Activated CD4-positive, alpha-beta T cell treated with anti-CD3 and anti-CD28 coated beads, Interleukin-2, amount 10 ng/mL, durations not matched to agents 7 days and 5 days (primary cell): Measurements from ENCODE around the gene GGTA1. TPM values are rescaled to one million over a fixed set of nuclear protein-coding genes. Genes with fewer than 3 reads are reported as not detected.

Experiments
- CTCF ChIA-PET: fragments of 350-600 bp; sonication (Branson Sonifier 250); formaldehyde crosslinking; loops from one replicate; lab custom pipeline; 2021; ENCODE audit warnings: antibody characterized with exemption; lab: Charles Lee
- POLR2A ChIA-PET: fragments of 350-600 bp; sonication (Branson Sonifier 250); formaldehyde crosslinking; loops from one replicate; lab custom pipeline; 2021; ENCODE audit warnings: antibody characterized with exemption; lab: Charles Lee
- DNase-seq: peaks from one replicate; pipeline ENCODE4 v3.0.0-alpha.2; 2020
- H3K27ac Mint-ChIP-seq: one replicate; pipeline ENCODE4 v1.8.0; 2021; ENCODE audit warnings: mild to moderate bottlenecking, moderate library complexity, mixed read lengths
- H3K27me3 Mint-ChIP-seq: one replicate; pipeline ENCODE4 v1.8.0; 2021; ENCODE audit warnings: mixed read lengths
- H3K36me3 Mint-ChIP-seq: one replicate; pipeline ENCODE4 v1.8.0; 2021; ENCODE audit warnings: low read depth, mixed read lengths
- H3K4me1 Mint-ChIP-seq: one replicate; pipeline ENCODE4 v1.8.0; 2021; ENCODE audit warnings: mixed read lengths
- H3K4me3 Mint-ChIP-seq: one replicate; pipeline ENCODE4 v1.8.0; 2021; ENCODE audit warnings: mild to moderate bottlenecking, moderate library complexity, mixed read lengths
- H3K9me3 Mint-ChIP-seq: one replicate; pipeline ENCODE4 v1.8.0; 2021; ENCODE audit warnings: mixed read lengths
- total RNA-seq, 2 experiments: library from RNA; stranded (reverse); gene quantifications; one replicate each; pipeline ENCODE4 v1.2.3, GENCODE V29; 2021

The GGTA1 gene
- total RNA-seq, result not detected

DNA sequence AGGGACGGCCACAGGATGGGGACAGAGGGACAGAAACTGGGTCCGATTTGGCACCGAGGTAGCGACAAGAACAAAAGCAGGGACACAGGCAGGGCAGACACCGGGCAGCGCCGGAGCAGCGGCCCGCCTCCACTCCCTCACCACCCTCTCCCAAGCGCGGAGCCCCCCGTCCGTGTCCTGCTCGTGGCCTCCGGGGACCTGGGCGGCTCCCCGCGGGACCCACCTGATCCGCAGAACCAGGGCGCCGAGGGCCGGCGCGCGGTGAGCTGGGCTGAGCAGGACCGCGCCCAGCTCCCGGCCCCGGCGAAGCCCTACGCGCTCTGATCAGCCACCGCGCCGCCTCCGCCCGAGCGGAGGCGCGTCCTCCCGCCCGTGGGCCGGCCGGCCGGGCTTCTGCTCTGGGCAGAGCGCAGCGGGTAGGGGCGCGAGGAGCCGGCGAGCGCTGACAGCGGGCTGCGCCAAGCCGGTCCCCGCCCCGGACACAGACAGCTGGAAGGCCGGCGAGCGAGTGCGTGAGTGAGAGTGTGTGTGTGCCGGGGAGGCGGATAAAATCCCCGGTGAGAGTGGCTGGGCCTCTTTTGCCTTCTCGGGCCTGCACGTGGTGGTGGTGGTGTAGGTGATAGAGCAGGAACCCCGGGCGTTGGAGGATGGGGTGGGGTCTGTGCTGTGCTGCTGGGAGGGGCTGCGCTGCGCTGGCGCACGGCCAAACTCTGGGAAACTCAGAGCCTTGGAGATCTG, at the start of gene GGTA1:
TSS of gene GGTA1 (minus strand) at position 418 of the 738 bp plus-strand sequence. CDS start 31,922 bp downstream, outside the sequence.
- H3K27ac Mint-ChIP-seq, result no peak within 1 kb of the TSS
- H3K4me3 Mint-ChIP-seq, result peak within 1 kb of the TSS; percentile 42
- CTCF ChIA-PET, result interaction anchor here (0.6 to 1.1 kb wide), 2 partner anchors 180 to 1593 kb away, joined by 3 to 4 read pairs; no protein-coding TSS in a partner anchor
- H3K36me3 Mint-ChIP-seq, result no peaks in the 10 kb centered on the region
- POLR2A ChIA-PET, result no interaction called here
- peaks cover 17% of the 10 kb centered on the region for H3K4me1 Mint-ChIP-seq
- H3K27me3 Mint-ChIP-seq, result peaks cover 60% of the 10 kb centered on the region
- no peak for DNase-seq
- peaks cover 9% of the 10 kb centered on the region for H3K9me3 Mint-ChIP-seq

DNA sequence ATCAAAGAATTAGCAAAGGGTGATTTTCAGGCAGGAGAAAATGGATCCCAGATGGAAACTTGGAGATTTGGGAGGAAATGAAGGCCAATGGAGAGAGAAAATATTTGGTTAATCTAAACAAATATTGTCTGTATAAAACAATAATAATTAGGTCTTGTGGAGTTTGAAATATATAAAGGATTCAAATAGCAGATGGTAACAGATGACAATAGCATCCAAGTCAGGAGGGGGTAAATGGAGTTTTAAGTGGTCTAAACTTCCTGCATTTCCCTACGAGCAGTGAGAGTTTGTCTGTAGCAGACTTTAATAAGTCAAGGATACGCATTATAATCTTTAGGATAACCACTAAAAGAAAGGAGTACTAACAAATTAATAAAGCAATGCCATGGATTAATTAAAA, 49.0 kb upstream of the GGTA1 start:
- ChIA-PET POLR2A (no interaction called here), CTCF (no interaction called here)
- Mint-ChIP-seq H3K27ac (no peak overlapping the region), H3K4me1 (no peaks in the 10 kb centered on the region), H3K36me3 (no peaks in the 10 kb centered on the region), H3K4me3 (no peak overlapping the region), H3K9me3 (no peaks in the 10 kb centered on the region), H3K27me3 (peaks cover 28% of the 10 kb centered on the region)
- no peak for DNase-seq

GRCh38 chr9:121545875-121546423, 46.3 kb upstream of the GGTA1 start:
- peak; percentile 74 for DNase-seq
- no peaks in the 10 kb centered on the region for H3K36me3 Mint-ChIP-seq
- no peaks in the 10 kb centered on the region for H3K9me3 Mint-ChIP-seq
- ChIA-PET CTCF (interaction anchor here (0.7 to 1.7 kb wide), 11 partner anchors 9 to 389 kb away, joined by 3 to 5 read pairs (median 3); no protein-coding TSS in a partner anchor), POLR2A (no interaction called here)
- no peaks in the 10 kb centered on the region for H3K4me1 Mint-ChIP-seq
- H3K27ac Mint-ChIP-seq, result no peak overlapping the region
- peaks cover 24% of the 10 kb centered on the region for H3K27me3 Mint-ChIP-seq
- no peak overlapping the region for H3K4me3 Mint-ChIP-seq

GRCh38 chr9:121545150-121545874, 45.7 kb upstream of the GGTA1 start:
- Mint-ChIP-seq H3K9me3 (no peaks in the 10 kb centered on the region), H3K36me3 (no peaks in the 10 kb centered on the region), H3K27ac (no peak overlapping the region), H3K4me1 (no peaks in the 10 kb centered on the region), H3K4me3 (no peak overlapping the region), H3K27me3 (peaks cover 23% of the 10 kb centered on the region)
- DNase-seq, result no peak
- CTCF ChIA-PET, result interaction anchor here (0.7 to 1.7 kb wide), 10 partner anchors 8 to 225 kb away, joined by 3 to 5 read pairs (median 3); no protein-coding TSS in a partner anchor
- POLR2A ChIA-PET, result no interaction called here

- no peak for DNase-seq
- H3K36me3 Mint-ChIP-seq, result no peaks in the 10 kb centered on the region
- CTCF ChIA-PET, result no interaction called here
- no peak overlapping the region for H3K4me3 Mint-ChIP-seq
- H3K9me3 Mint-ChIP-seq, result no peaks in the 10 kb centered on the region
- POLR2A ChIA-PET, result no interaction called here
- H3K4me1 Mint-ChIP-seq, result no peaks in the 10 kb centered on the region
- H3K27ac Mint-ChIP-seq, result no peak overlapping the region
- H3K27me3 Mint-ChIP-seq, result peaks cover 5% of the 10 kb centered on the region
Measured at GRCh38 chr9:121542025-121542424, 42.4 kb upstream of the GGTA1 start.

DNA sequence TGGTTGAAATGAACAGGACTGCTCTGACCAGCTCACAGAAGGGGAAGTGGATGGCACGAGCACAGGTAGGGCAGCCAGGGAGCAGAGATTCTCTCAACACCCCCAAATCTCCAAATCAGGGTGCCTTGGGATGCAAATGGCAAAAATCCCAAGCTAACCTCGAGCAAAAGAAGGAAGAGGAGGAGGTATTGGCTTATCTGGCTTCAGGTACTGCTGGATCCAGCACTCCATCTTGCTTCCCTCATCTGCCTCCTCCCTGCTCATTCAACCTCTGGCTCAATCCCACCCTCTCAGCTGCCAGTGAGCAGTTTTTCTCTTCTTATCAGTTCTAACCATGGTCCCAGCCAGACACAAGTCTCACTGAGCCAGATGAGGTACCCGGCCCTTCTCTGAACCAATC, 41.6 kb upstream of the GGTA1 start:
- Mint-ChIP-seq H3K4me3 (no peak overlapping the region), H3K4me1 (no peaks in the 10 kb centered on the region)
- CTCF ChIA-PET, result no interaction called here

GRCh38 chr9:121538221-121538620, 38.6 kb upstream of the GGTA1 start:
- no peak overlapping the region for H3K4me3 Mint-ChIP-seq
- CTCF ChIA-PET, result interaction anchor here (0.6 kb wide), 1 partner anchor 10 kb away, joined by 3 read pairs; no protein-coding TSS in a partner anchor
- peaks cover 2% of the 10 kb centered on the region for H3K27me3 Mint-ChIP-seq
- no peaks in the 10 kb centered on the region for H3K9me3 Mint-ChIP-seq
- H3K27ac Mint-ChIP-seq, result no peak overlapping the region
- no peaks in the 10 kb centered on the region for H3K36me3 Mint-ChIP-seq
- no peaks in the 10 kb centered on the region for H3K4me1 Mint-ChIP-seq
- no peak for DNase-seq
- POLR2A ChIA-PET, result no interaction called here

More for the DNA sequence above, 41.6 kb upstream of the GGTA1 start:
- H3K36me3 Mint-ChIP-seq, result no peaks in the 10 kb centered on the region
- H3K27me3 Mint-ChIP-seq, result peaks cover 2% of the 10 kb centered on the region
- no peaks in the 10 kb centered on the region for H3K9me3 Mint-ChIP-seq
- POLR2A ChIA-PET, result no interaction called here
- H3K27ac Mint-ChIP-seq, result no peak overlapping the region
- no peak for DNase-seq

- H3K9me3 Mint-ChIP-seq, result no peaks in the 10 kb centered on the region
- no peaks in the 10 kb centered on the region for H3K4me1 Mint-ChIP-seq
- ChIA-PET POLR2A (no interaction called here), CTCF (interaction anchor here (0.9 kb wide), 1 partner anchor 9 kb away, joined by 4 read pairs; no protein-coding TSS in a partner anchor)
- H3K27ac Mint-ChIP-seq, result no peak overlapping the region
- DNase-seq, result no peak
- H3K27me3 Mint-ChIP-seq, result peaks cover 2% of the 10 kb centered on the region
- H3K36me3 Mint-ChIP-seq, result no peaks in the 10 kb centered on the region
- H3K4me3 Mint-ChIP-seq, result no peak overlapping the region
Measured at GRCh38 chr9:121537283-121537682, 37.6 kb upstream of the GGTA1 start.

DNA sequence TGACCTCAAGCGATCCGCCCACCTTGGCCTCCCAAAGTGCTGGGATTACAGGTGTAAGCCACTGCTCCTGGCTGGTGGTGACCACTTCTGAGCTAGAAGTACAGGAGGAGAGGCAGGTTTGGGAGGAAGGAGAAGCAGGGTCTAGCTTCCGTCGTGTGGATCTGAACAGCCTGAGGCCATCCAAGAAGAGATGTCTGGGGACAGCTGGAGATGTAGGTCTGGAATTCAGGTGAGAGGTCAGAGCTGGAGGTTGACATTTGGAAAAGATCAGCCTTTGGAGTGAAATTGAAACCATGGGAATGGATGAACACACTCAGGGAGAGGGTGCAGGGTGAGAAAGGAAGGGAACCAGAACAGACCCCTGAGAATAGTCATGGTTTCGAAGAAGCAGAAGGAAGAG, 33.2 kb upstream of the GGTA1 start:
- CTCF ChIA-PET, result no interaction called here
- no peaks in the 10 kb centered on the region for H3K9me3 Mint-ChIP-seq
- H3K4me3 Mint-ChIP-seq, result no peak overlapping the region
- DNase-seq, result no peak
- H3K27ac Mint-ChIP-seq, result no peak overlapping the region
- no peaks in the 10 kb centered on the region for H3K4me1 Mint-ChIP-seq
- H3K36me3 Mint-ChIP-seq, result no peaks in the 10 kb centered on the region
- POLR2A ChIA-PET, result no interaction called here
- H3K27me3 Mint-ChIP-seq, result peaks cover 2% of the 10 kb centered on the region

DNA sequence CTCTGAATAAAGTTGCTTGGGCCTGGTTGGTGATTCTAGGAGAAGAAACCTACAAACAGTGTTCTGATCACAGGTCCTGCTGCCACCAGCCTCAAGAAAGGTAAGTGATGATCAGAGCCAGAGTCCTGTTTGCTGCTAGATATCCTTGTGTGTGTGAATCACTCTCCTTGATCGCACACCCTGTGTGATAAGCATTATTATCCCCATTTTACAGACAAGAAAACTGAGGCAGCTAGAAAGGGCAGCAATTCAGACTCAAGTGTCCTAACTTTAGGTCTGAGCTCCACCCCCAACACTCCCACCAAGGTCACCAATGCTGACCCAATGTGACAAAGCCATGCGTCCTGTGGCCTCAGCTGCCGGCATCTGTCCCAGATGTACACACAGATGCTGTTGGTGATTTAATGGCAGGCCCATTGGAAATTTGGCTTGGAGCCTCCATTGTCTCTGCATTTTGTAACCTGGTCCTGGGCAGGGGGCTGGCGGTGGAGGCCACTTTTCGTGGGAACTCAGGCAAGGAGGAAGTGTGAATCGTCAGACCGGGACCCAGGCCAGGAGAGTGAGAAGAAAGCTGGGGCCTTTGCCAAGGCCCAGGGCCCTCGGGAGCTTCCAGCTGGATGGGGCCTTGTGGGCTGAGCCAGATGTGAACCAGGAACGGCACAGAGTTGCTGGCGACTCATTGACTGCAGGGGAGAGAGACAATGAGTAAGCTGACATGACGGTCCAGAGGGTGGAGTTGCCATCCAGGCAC, 29.8 kb upstream of the GGTA1 start:
- Mint-ChIP-seq H3K4me1 (no peaks in the 10 kb centered on the region), H3K27ac (no peak overlapping the region), H3K36me3 (no peaks in the 10 kb centered on the region), H3K4me3 (no peak overlapping the region), H3K9me3 (no peaks in the 10 kb centered on the region), H3K27me3 (peaks cover 2% of the 10 kb centered on the region)
- DNase-seq, result no peak
- POLR2A ChIA-PET, result no interaction called here
- CTCF ChIA-PET, result interaction anchor here (0.6 kb wide), 2 partner anchors 49 to 461 kb away, joined by 3 to 4 read pairs; no protein-coding TSS in a partner anchor

GRCh38 chr9:121528642-121529041, 29.0 kb upstream of the GGTA1 start:
- Mint-ChIP-seq H3K9me3 (no peaks in the 10 kb centered on the region), H3K4me3 (no peak overlapping the region), H3K4me1 (no peaks in the 10 kb centered on the region), H3K27me3 (peaks cover 2% of the 10 kb centered on the region), H3K36me3 (no peaks in the 10 kb centered on the region), H3K27ac (no peak overlapping the region)
- POLR2A ChIA-PET, result no interaction called here
- CTCF ChIA-PET, result interaction anchor here (0.9 kb wide), 1 partner anchor 9 kb away, joined by 3 read pairs; no protein-coding TSS in a partner anchor
- DNase-seq, result no peak

GRCh38 chr9:121527371-121527770, 27.7 kb upstream of the GGTA1 start:
- POLR2A ChIA-PET, result no interaction called here
- peaks cover 6% of the 10 kb centered on the region for H3K27me3 Mint-ChIP-seq
- no peaks in the 10 kb centered on the region for H3K4me1 Mint-ChIP-seq
- no peaks in the 10 kb centered on the region for H3K36me3 Mint-ChIP-seq
- H3K27ac Mint-ChIP-seq, result no peak overlapping the region
- DNase-seq, result no peak
- no peak overlapping the region for H3K4me3 Mint-ChIP-seq
- H3K9me3 Mint-ChIP-seq, result peaks cover 2% of the 10 kb centered on the region
- CTCF ChIA-PET, result no interaction called here
